ENCODE measurements around the gene TNFSF13. TPM values are rescaled to one million over a fixed set of nuclear protein-coding genes. Genes with fewer than 3 reads are reported as not detected.

TNFSF13 gene
- total RNA-seq, 1 experiment from 2014 or later: not detected

GRCh38 chr17:7552621-7553051 is 5.9 kb upstream of the TNFSF13 start:
- no peak for DNase-seq (ENCODE audit: low spot score)

GRCh38 chr17:7553356-7553755 is 5.2 kb upstream of the TNFSF13 start:
- DNase-seq (ENCODE audit: low spot score): no peak

- no peak for DNase-seq (ENCODE audit: low spot score)
Observed at GRCh38 chr17:7555320-7555948, 3.1 kb upstream of the TNFSF13 start.

- no peak for DNase-seq (ENCODE audit: low spot score)
Observed at GRCh38 chr17:7556627-7557026, 1.9 kb upstream of the TNFSF13 start.

- DNase-seq (ENCODE audit: low spot score): no peak
Observed at GRCh38 chr17:7557147-7557764, 1.3 kb upstream of the TNFSF13 start.

GRCh38 chr17:7557775-7558543 is 591 bp upstream of the TNFSF13 start:
- DNase-seq (ENCODE audit: low spot score): no peak

GRCh38 chr17:7559320-7560171 is 996 bp downstream of the TNFSF13 start:
- DNase-seq (ENCODE audit: low spot score): no peak

- no peak for DNase-seq (ENCODE audit: low spot score)
Observed at GRCh38 chr17:7560172-7561027, 1.9 kb downstream of the TNFSF13 start.

GRCh38 chr17:7561028-7561575 is 2.6 kb downstream of the TNFSF13 start:
- DNase-seq (ENCODE audit: low spot score): peak; percentile 64

GRCh38 chr17:7561589-7562207 is 3.1 kb downstream of the TNFSF13 start, which contains the start of gene SENP3:
TSS of gene SENP3 (plus strand) at chr17:7561919. CDS start at chr17:7563077, 1,158 bp downstream.
- peak; percentile 72 for DNase-seq (ENCODE audit: low spot score)

GRCh38 chr17:7562208-7562605 is 3.7 kb downstream of the TNFSF13 start:
- no peak for DNase-seq (ENCODE audit: low spot score)

GRCh38 chr17:7563115-7563869 is 4.7 kb downstream of the TNFSF13 start:
- DNase-seq (ENCODE audit: low spot score): no peak

GRCh38 chr17:7569571-7569970 is 11.0 kb downstream of the TNFSF13 start:
- DNase-seq (ENCODE audit: low spot score): no peak

- no peak for DNase-seq (ENCODE audit: low spot score)
Observed at GRCh38 chr17:7570351-7570750, 11.8 kb downstream of the TNFSF13 start.

- DNase-seq (ENCODE audit: low spot score): no peak
Observed at GRCh38 chr17:7572338-7572587, 13.7 kb downstream of the TNFSF13 start.

- DNase-seq (ENCODE audit: low spot score): peak; percentile 96
Observed at GRCh38 chr17:7572588-7573323, 14.2 kb downstream of the TNFSF13 start.

- DNase-seq (ENCODE audit: low spot score): peak; percentile 82
Observed at GRCh38 chr17:7573324-7574080, 15.0 kb downstream of the TNFSF13 start.
